Fibroblast of skin of scalp (primary cell): ENCODE measurements around the gene STK10.
A peak's percentile ranks its signal among the peaks of the same experiment; 100 is the strongest.

ENCODE experiments used
- DNase-seq: peaks from one replicate; pipeline ENCODE4 v3.0.0-alpha.2; 2013

The STK10 gene

DNA sequence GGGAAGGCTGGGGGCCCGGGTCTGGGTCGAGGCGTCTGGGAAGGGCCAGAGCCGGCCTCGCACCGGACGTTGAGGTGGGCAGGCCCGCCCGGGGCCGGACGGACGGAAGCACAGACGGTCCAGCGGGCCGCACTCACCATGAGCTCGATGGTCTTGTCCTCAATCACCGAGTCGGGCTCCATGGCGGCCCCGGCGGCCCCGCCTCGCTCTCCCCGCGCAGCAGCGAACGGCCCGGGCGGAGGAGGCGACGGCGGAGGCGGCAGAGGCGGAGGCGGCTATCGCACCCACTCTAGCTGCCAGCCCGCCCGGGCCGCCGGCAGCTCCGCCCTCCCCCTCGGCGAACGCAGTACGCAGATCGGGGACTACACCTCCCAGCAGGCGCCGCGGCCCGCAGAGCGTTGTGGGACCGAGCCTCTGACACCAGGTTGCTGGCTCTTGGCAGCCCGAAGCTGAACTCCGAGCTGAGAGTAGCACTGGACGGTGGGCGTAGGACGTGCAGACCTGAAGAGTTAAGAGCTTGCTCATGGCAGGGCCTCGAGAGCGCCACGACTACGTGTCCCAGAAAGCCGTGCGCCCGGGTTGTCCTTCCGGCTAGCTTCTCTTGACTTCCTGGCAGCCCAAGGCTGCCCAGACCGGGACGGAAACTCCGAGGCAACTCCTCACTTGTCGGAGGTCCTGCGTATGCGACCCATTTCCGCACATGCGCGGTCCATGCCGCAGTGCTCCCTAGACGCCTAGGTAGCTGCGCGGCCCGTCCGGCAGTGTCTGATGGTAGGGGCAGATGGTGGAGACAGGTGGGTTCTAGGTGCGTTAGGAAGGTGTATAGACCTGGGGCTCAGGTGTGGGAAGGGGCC, 181.5 kb downstream of the STK10 start, which contains the start of gene FBXW11:
FBXW11 (minus strand) TSS at position 318 of the 854 bp plus-strand sequence; CDS start at position 182, 136 bp downstream.
- DNase-seq, result peak; percentile 97

DNA sequence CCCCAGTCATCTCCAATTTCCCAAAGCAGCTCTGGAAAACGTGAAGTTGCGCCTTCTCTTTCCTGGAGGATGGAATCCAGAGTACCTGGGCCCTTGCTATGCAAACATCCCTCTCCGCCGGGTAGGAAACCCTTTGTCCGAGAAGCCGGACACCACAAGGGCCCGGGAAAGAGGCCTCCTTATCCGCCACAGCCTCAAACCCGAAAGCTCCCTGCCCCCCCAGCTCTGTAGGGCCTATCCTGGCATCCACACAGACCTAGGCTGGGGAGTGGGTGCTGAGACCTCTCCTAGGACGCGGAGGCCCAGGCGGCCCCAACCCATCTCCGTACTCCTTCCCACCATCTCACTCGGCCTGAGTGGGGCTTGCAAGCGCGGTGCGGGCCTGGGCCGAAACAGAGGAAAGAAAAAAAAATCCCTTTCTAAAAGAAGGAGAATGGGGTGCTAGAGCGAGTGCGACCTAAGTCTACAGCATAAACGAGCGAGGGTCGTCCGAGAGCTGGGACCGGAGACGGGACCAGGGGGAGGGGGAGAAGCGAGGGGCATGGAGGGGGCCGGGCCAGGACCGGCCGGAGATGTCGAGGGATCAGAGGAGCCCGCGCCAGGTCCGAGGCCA, 182.2 kb downstream of the STK10 start:
- peak; percentile 9 for DNase-seq

DNA sequence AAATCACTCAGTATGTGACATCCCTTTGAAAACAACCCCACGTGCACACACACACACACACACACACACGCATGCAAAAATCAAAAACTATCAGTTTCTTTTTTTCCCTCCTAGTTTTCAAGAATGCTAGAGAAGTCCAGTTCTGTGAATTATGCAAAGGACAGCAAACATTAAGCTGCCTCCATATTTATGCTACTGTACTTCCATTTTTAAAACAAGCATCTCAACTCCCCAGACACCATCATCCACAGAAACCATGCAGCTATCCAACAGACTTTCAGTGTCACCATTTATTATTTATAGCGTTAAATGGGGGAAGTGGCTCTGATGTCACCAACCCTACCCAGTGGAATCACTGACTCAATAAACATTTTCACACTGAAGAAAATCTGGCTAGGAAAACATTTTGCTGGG, 183.2 kb downstream of the STK10 start:
- DNase-seq, result peak; percentile 31

DNA sequence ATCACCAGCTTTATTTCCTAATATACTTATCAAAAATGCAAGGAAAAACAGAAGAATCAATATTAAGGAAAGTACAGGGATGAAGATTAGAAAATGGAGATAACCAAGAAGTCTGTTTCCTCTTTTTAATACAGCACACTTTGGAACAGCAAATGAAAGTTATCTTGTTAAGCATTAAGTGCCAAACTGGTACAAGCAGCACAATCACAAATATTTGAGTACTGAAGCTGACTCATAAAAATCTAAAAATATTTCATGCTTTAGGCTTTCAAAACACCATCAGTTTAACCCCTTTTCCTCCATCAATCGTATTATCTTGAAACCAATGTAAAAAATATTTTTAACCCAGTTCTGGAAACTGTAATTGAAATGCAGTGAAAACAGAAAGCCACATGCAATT, 184.3 kb downstream of the STK10 start:
- peak; percentile 37 for DNase-seq

DNA sequence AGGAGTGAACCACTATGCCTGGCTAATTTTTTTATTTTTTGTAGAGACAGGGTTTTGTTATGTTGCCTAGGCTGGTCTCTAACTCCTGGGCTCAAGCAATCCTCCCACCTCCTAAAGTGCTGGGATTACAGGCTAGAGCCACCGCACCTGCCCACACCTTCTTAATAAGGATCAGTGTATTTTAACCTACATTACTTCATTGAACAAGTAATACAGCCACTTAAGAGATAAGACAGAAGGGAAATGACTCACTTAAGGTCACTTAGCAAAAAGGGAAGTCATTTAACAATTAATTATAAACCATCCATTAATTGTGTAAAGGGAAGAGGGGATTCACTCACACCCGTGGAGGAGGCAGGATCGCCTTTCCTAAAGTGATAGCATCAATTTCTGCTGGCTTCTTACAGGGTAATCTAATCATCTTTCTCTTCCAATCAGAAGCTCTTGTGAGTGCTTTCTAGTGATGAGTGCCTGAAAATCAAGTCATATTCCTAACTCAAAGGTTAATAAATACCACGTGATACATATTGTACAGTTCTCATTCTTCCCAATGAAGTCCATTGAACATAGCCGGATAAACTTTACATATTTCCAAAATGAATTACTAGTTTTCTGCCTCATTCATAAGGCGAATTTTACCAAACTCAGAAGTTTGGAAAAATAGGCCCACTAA, 185.0 kb downstream of the STK10 start:
- DNase-seq, result no peak

DNA sequence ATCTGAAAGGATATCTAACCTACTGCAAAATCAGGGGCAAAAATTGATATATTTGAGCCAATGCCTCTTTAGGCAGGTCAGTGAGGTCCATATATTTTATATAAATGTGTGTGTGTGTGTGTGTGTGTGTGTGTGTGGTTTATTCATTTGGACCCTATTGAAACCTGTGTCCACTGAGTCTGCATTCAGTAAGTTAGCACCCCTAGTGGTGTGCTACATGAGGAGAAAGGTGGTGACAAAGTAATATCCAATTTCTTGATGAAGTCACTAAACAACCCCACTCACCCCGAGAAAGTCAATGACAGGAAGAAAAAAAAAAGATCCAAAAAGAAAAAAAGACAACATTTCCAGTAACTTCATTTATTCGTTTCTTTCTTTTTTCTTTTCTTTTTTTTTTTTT, 185.7 kb downstream of the STK10 start:
- peak; percentile 21 for DNase-seq

DNA sequence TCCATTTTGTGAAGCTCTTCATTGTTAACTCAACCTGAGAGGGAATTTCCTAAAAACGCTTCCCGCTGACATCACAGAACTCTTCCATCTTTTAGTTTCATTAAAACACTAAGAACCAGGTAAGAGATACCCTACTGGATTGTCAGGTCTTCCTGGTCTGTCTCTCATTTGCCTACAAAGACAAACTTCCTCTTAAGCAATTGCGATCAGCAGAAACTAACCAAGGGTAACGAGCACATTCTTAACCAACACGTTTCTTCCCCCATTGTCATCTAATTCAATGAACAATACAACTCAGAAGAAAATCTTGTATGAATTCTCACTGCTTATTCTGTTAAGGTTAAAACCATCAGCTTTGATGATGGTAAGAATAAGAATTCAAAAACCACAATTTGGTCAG, 188.1 kb downstream of the STK10 start:
- no peak for DNase-seq

DNA sequence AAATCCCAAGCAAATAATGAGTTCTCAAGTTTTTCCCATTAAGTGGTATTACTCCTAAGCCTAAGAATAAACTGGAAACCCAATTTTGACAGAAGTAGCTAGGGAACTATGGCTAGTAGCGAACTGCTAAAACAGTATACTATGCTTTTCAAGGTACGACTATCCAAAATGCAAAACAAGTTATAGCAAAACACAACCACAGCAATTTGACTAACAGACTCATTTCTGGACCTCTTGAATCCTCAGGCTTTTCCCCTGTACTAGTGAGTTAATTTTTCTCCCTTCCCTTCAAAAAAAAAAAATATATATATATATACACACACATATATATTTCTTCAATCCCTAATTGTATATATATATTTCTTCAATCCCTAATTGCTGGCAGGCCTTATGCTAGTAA, 188.9 kb downstream of the STK10 start:
- DNase-seq, result no peak

DNA sequence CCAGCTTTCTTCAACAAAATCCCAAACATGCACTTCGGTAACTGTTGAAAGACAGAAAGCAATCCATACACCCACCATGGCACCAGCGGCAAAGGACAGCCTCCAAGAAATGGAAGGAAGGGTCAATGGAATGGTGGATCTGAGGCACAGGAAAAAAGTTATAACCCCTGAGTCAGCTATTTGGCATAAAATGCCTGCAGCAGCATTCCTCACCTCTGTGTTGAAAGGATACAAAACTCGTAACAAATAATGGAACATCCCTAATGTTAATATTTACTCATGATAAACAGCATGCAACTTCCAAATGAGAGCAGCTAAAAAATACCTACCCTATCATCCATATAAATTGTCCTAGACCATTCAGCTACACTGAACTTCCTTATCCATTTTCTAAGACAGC, 191.0 kb downstream of the STK10 start:
- no peak for DNase-seq

DNA sequence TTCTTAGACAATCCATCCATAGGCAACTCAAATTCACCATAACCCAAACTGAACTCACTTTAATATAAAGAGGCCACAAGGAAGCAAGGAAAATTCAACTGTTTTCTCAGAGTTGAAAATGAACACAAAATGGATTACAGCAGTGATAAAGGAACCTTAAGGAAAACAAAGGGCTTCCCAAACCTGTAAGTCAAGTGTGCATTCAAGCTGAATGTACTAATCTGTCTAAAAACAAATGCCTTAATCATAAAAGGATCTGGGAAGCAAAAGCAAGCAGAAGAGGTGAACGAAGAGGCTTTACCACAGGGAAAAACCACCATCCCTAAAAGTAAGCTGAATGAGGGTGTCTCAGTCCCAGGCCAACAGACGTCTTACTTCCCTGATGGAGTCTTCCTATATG, 195.2 kb downstream of the STK10 start:
- DNase-seq, result no peak

DNA sequence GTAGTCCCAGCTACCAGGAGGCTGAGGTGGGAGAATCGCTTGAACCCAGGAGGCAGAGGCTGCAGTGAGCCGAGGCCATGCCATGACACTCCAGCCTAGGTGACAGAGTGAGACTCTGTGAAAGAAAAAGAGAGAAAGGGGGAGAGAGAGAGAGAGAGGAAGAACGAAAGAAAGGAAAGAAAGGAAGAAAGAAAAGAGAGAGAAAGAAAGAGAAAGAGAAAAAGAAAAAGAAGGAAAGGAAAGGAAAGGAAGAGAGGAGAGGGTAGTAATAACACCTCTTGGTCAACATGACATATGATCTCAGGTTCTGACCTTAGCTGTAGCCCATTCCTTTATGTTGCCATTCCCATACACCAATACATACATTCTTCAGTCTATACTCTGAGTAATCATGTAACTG, 195.7 kb downstream of the STK10 start:
- no peak for DNase-seq
